Ovary (tissue), 3 donors: ENCODE results near the gene MKRN2OS.

Experiments used
- CTCF ChIP-seq, 3 donors: fragments of 450-650 bp in 2 of 3; fragments of 200-600 bp in 1 of 3; IDR thresholded peaks; one replicate each; pipeline versions ENCODE4 v1.5.1 to v1.8.0; 2016 to 2022; ENCODE audit warnings: antibody characterized with exemption in 3 of 3, mild to moderate bottlenecking in 1 of 3
- POLR2A ChIP-seq: fragments of 450-650 bp; IDR thresholded peaks from one replicate; pipeline ENCODE4 v1.6.1; 2017; ENCODE audit warnings: antibody characterized with exemption, mild to moderate bottlenecking, moderate library complexity
- donor health status: DM: no; HTN: no; CAD: no.

GRCh38 chr3:12522721-12523120, 22.6 kb downstream of the MKRN2OS start:
- TF ChIP-seq CTCF (IDR thresholded peaks at IDR 0.05) (no peak), POLR2A (no peak)
